GM12801 (cell line): ENCODE results near the gene P4HB.

Source experiments
- CTCF ChIP-seq: IDR thresholded peaks from one replicate; pipeline ENCODE4 v1.5.1; 2011; ENCODE audit warnings: control low read depth; ENCODE audit not compliant: insufficient read length; ENCODE audit errors: extremely low read depth

Gene P4HB

GRCh38 chr17:81905424-81905875 lies 45.1 kb upstream of the P4HB start:
- no peak for TF ChIP-seq CTCF

- TF ChIP-seq CTCF = no peak
Measured at GRCh38 chr17:81904600-81905423, 44.5 kb upstream of the P4HB start.

GRCh38 chr17:81903896-81904599 lies 43.7 kb upstream of the P4HB start:
- no peak for TF ChIP-seq CTCF

- no peak for TF ChIP-seq CTCF
Measured at GRCh38 chr17:81903415-81903831, 43.1 kb upstream of the P4HB start.

GRCh38 chr17:81902653-81903414 lies 42.5 kb upstream of the P4HB start:
- no peak for TF ChIP-seq CTCF

GRCh38 chr17:81902023-81902652 lies 41.8 kb upstream of the P4HB start, which contains the start of gene NPB:
NPB (plus strand) TSS chr17:81902238; CDS start chr17:81902278, 40 bp downstream.
- TF ChIP-seq CTCF = no peak
